SHP77 (cell line): ENCODE results near the gene GNG10.
"Not testable (repeated sequence)": the region's sequence is repeated elsewhere in the genome, so short reads cannot be mapped to it uniquely, and the experiment has no call there.

Experiments used
- DNase-seq, 2 experiments: peaks; one replicate each; lab custom pipeline; 2025; lab: John Stamatoyannopoulos, UW

GNG10 gene

GRCh38 chr9:111657051-111657450, 4.4 kb upstream of the GNG10 start:
- no peak for DNase-seq

GRCh38 chr9:111658943-111659342, 2.5 kb upstream of the GNG10 start:
- no peak for DNase-seq

- no peak for DNase-seq
Measured at GRCh38 chr9:111659691-111660090, 1.7 kb upstream of the GNG10 start.

GRCh38 chr9:111661802-111662521, 557 bp downstream of the GNG10 start:
- DNase-seq, result peak; percentile 31 to 48

- no peak for DNase-seq
Measured at GRCh38 chr9:111662576-111663300, 1.3 kb downstream of the GNG10 start.

- no peak for DNase-seq
Measured at GRCh38 chr9:111663301-111663823, 2.0 kb downstream of the GNG10 start.

- no peak for DNase-seq
Measured at GRCh38 chr9:111668026-111668573, 6.7 kb downstream of the GNG10 start.

GRCh38 chr9:111668601-111669000, 7.2 kb downstream of the GNG10 start:
- not testable (repeated sequence) for DNase-seq

GRCh38 chr9:111674319-111674718, 12.9 kb downstream of the GNG10 start:
- DNase-seq, result no peak

GRCh38 chr9:111676116-111676515, 14.7 kb downstream of the GNG10 start:
- DNase-seq, result no peak

- no peak for DNase-seq
Measured at GRCh38 chr9:111678293-111678692, 16.9 kb downstream of the GNG10 start.

- no peak for DNase-seq
Measured at GRCh38 chr9:111679199-111679598, 17.8 kb downstream of the GNG10 start.

- DNase-seq, result no peak
Measured at GRCh38 chr9:111683392-111683791, 22.0 kb downstream of the GNG10 start.

- peak; percentile 18 to 30 for DNase-seq
Measured at GRCh38 chr9:111691672-111692329, 30.4 kb downstream of the GNG10 start.

- DNase-seq, result no peak
Measured at GRCh38 chr9:111696796-111697195, 35.4 kb downstream of the GNG10 start.

GRCh38 chr9:111700776-111701175, 39.4 kb downstream of the GNG10 start:
- DNase-seq, result no peak

- DNase-seq, result no peak
Measured at GRCh38 chr9:111704503-111704902, 43.1 kb downstream of the GNG10 start.

GRCh38 chr9:111711548-111711947, 50.1 kb downstream of the GNG10 start:
- DNase-seq, result no peak

GRCh38 chr9:111712369-111712768, 51.0 kb downstream of the GNG10 start:
- no peak for DNase-seq

- no peak for DNase-seq
Measured at GRCh38 chr9:111715471-111715870, 54.1 kb downstream of the GNG10 start.

GRCh38 chr9:111719541-111719940, 58.1 kb downstream of the GNG10 start:
- DNase-seq, result no peak
